CD4-positive, alpha-beta T cell treated with Interleukin-12 subunit alpha and Interleukin-12 subunit beta, for 1 hour (primary cell): Measurements from ENCODE around the gene CLPX.
"Not testable (repeated sequence)": the region's sequence is repeated elsewhere in the genome, so short reads cannot be mapped to it uniquely, and the experiment has no call there.

Source experiments
- DNase-seq: peaks from one replicate; pipeline ENCODE4 v3.0.0-alpha.2; 2020

Gene CLPX

DNA sequence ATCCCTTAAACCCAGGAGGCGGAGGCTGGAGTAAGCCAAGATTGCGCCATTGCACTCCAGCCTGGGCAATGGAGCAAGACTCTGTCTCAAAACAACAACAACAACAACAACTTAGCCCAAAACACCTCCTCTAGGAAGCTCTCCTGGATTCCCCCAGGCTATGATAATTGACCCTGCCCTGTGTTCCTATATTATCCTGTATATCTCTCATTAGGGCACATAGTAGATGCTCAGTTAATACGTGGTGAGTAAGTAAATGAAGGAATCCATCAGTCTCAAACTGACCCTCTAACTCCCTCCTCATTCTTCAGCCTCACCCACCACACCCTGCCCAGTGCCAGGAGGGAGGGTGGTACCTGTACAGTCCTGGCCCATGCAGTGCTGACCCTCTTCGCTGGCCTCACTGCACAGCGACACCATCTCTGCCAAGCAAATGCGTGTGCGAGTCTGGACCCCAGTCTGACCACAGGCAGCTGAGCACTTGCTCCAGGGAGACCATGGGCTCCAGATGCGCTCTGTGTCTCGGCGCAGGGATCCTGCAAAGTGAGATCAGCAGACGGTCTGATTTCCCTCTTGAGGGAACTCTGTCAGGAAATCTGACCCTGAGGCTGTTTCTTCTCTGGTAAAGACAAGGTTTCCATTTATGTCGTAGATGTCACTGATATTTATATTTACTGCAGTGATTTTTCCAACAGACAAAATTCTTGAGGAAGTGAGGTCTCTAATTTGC lies 20.0 kb upstream of the CLPX start:
- no peak for DNase-seq

GRCh38 chr15:65204236-65204930 lies 19.2 kb upstream of the CLPX start:
- no peak for DNase-seq

- DNase-seq: no peak
Measured at GRCh38 chr15:65201918-65202317, 16.8 kb upstream of the CLPX start.

DNA sequence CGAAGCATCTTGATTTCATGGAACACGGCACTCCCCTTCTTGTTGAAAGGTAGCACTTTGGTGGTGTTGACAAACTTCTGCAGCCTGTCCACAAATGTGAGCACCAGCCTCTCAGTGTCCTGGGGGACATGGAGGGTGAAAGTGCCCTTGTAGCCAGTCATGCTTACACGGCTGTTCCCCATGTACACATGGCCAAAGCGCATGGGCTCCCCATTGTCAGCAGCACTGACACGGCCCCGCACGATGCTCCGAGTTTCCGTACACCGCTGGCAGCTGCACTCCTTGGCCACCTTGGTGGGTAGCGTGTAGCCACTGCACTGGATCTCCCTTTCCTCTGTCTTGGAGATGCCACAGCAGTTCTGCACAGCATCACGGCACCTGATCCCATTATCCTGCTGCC lies 13.4 kb upstream of the CLPX start:
- DNase-seq: no peak

DNA sequence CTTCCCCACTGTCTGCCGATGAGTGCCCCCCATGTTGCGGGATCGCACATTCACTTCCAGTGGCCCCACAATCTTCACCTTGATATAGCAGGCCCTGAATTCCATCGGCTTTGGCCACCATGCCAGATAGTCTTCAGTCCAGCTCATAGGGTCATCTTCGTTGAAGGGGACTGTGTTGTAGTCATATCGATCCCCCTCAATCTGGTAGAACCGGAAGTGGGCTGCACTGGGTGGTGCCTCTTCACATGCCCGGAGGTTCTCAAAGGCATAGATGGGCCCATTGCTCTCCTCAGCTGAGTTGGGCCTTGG lies 12.1 kb upstream of the CLPX start:
- DNase-seq: no peak

DNA sequence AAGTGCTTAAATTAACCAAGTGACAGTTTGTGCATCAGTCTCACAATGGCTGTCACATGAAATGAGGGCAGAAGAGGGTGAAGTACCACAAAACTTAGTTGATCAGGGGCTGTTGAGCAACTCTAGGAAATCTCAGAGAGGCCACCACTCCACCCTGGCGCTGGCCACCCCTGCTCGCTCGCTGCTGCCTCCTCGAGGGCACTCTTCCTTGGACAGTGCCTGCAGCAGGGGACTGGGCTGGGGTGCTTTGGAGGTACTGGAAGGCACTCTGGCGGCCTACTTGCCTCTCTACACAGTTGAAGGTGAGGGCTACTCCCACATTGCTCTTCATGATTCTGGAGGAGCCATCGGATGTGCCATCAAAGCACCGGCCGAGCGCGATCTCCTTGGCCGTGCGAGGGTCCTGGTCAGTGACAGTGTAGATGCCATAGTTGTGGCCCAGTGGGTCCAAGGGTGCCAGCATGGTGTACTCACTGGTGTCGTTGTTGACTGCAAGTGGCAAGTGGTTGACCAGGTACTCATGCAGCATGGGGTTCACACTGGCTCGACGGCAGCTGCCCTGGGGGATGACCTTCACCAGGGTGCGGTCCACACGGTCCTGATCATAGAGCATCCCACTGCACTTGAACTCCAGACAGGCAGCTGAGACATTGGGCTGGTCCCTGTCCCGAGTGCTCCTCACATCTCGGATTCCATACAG lies 11.6 kb upstream of the CLPX start:
- DNase-seq: no peak

DNA sequence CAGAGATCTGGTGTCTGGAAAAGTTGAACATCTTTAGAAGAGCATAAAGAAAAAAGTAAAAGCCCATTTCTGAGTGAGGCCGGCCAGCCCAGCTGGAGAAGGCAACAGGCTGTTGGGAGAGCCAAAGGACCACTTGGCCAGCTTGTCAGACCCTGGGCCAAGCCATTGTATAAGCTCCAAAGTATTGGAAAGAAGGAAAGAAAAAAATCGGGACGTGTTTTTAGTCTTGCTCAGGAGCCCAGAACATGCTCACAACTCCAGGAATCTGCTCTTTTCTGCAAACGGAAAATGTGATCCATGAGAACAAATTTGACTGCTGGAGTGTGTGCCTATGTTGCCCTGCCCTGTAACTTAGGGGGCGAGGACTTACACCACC lies 10.4 kb upstream of the CLPX start:
- no peak for DNase-seq

GRCh38 chr15:65194826-65195547 lies 9.8 kb upstream of the CLPX start:
- DNase-seq: no peak

- DNase-seq: no peak
Measured at GRCh38 chr15:65192016-65192415, 6.9 kb upstream of the CLPX start.

DNA sequence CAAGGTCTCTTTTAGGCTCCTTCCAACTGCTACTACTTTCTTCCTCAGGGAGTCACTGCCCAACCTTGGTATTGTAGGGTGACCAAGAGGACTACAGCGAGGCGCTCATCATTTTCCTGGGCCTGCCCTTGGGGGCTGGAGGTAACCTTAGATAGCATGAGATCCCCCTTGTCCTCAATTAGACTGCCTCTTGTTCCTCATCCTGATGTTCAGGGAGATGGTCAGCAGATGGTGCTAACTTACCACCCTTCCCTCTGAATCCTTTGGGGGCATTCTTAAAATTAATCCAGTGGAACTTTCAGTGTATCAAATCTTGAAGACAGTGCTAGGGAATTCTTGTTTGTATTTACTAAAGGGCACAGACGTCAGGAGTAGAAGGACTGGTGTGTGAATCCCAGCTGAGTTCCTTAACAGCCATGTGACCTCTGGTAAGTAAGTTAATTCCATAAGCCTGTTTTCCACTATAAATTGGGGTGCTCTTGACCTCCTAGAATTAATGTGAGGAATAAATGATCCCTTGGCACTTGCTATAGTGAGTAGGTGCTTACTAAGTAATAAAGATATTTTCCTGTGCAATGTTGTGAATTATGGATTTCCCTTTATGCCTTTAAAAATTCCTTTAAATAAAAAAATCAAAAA lies 4.1 kb upstream of the CLPX start:
- peak; percentile 17 for DNase-seq

GRCh38 chr15:65188472-65188871 lies 3.3 kb upstream of the CLPX start:
- DNase-seq: not testable (repeated sequence)

DNA sequence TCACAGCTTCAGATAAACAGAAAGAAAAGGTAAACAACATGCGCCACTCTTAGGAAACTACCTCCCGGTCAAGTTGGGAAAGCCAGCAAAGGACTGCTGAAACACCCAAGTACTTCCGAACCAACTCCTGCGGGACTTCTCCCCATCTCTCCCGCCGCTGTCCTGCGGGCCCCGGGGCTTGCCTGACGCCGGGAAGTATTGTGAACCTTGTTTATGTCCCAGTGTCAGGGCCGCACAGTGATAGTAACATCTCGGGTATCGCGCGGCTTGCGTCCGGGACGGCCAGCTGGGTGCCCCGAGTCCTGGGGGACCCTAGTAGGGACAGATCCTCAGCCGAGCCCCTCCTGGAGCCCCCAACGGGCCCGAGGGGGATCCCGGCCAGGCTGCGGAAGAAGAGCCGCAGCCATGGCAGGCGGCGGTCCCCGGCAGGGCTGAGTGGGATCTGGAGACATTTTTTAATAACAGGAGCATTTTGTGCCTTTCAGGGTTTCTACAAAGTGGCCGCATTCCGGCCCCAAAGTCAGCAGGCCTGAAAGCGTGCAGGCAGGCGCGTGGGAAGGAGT lies 756 bp downstream of the CLPX start:
- peak; percentile 35 for DNase-seq

GRCh38 chr15:65183865-65184159 lies 1.3 kb downstream of the CLPX start:
- no peak for DNase-seq

- DNase-seq: no peak
Measured at GRCh38 chr15:65182538-65182937, 2.6 kb downstream of the CLPX start.

- DNase-seq: not testable (repeated sequence)
Measured at GRCh38 chr15:65181582-65182353, 3.4 kb downstream of the CLPX start.

GRCh38 chr15:65180167-65180566 lies 5.0 kb downstream of the CLPX start:
- no peak for DNase-seq

GRCh38 chr15:65177901-65178300 lies 7.2 kb downstream of the CLPX start:
- no peak for DNase-seq

DNA sequence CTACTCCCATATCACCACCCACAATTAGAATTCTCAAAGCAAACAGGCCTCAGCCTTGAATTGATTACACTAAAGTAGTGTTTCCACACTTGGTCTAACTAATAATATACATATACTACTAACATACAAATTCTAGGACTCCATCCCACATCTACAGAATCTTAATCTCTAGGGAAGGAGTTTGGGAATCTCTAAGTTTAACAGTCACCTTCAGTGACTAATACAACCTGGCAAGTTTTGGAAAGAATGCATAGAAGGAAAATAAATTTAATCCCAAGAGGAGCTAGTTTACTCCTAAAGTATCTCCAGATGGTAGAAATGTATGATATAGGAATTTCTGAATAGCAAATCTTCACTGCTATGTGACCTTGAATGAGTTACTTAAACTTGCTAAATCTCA lies 9.1 kb downstream of the CLPX start:
- no peak for DNase-seq

DNA sequence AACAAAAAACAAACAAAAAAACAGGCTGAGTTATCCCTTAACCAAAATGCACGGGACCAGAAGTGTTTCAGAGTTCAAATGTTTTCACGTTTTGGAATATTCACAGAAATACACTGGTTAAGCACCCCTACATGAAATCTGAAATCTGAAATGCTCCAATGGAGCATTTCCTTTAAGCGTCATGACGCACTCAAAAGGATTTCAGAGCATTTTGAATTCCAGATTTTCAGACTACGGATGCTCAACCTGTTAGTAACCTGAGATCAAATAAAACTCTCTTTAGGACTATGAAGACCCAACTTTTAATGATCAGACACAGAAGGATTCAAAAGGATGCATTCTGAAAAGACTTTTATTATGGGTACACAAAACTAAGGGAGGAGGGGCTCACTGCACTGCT lies 9.6 kb downstream of the CLPX start:
- no peak for DNase-seq

DNA sequence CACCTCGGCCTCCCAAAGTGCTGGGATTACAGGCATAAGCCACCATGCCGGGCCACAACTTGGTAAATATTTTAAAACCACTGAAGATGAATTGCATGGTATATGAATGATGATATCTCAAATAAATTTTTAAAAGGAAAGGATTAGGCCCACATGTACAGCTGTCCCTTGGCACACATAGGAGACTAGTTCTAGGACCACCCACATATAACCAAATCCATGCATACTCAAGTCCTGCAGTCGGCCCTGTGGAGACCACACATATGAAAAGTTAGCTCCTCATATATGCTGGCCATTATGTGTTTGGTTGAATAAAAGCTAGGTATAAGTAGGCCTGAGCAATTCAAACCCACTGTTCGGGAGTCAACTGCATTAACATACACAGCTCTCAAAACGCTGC lies 10.6 kb downstream of the CLPX start:
- no peak for DNase-seq

DNA sequence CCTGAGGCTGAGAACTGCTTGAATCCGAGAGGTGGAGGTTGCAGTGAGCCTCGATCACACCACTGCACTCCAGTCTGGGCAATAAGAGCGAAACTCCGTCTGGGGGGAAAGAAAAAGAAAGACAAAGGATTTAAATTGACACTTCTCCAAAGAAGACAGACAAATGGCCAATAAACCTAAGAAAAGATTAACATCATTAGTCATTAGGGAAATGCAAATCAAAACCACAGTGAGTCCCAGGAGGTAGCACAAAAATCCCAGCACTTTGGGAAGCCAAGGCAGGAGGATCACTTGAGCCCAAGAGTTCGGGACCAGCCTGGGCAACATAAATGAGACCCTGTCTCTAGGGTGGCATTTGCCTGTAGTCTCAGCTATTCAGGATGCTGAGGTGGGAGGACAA lies 12.6 kb downstream of the CLPX start:
- DNase-seq: no peak

- no peak for DNase-seq
Measured at GRCh38 chr15:65171428-65171827, 13.7 kb downstream of the CLPX start.
